Nephron progenitor cell (in vitro differentiated cells): Measurements from ENCODE around the gene RBMS1.
A peak's percentile ranks its signal among the peaks of the same experiment; 100 is the strongest.

Experiments used
- DNase-seq: peaks from one replicate; pipeline ENCODE4 v3.0.0; 2021
- H3K27ac Mint-ChIP-seq: 2 replicates; pipeline ENCODE4 v1.8.0; 2021; ENCODE audit warnings: mild to moderate bottlenecking, moderate library complexity, mixed read lengths
- H3K27me3 Mint-ChIP-seq: 2 replicates; pipeline ENCODE4 v1.8.0; 2021; ENCODE audit warnings: mild to moderate bottlenecking, low read depth, mixed read lengths; ENCODE audit not compliant: poor library complexity
- H3K36me3 Mint-ChIP-seq: 2 replicates; pipeline ENCODE4 v1.8.0; 2021; ENCODE audit warnings: low read depth, mixed read lengths
- H3K4me1 Mint-ChIP-seq: 2 replicates; pipeline ENCODE4 v1.8.0; 2021; ENCODE audit warnings: mixed read lengths
- H3K4me3 Mint-ChIP-seq: 2 replicates; pipeline ENCODE4 v1.8.0; 2021; ENCODE audit warnings: mild to moderate bottlenecking, moderate library complexity, mixed read lengths
- H3K9me3 Mint-ChIP-seq: 2 replicates; pipeline ENCODE4 v1.8.0; 2021; ENCODE audit warnings: mild to moderate bottlenecking, moderate library complexity, mixed read lengths
- CTCF ChIP-seq: fragments of 200-600 bp; sonication (generic); IDR thresholded peaks from 2 replicates; pipeline ENCODE4 v1.5.0; 2021; ENCODE audit warnings: antibody characterized with exemption

RBMS1 gene

GRCh38 chr2:160269803-160270570 lies 223.6 kb downstream of the RBMS1 start:
- H3K9me3 Mint-ChIP-seq: no peaks in the 10 kb centered on the region
- peak; percentile 82 for DNase-seq
- H3K36me3 Mint-ChIP-seq: peaks cover 29% of the 10 kb centered on the region
- H3K4me3 Mint-ChIP-seq: peak overlapping the region; percentile 82
- TF ChIP-seq CTCF: peak; percentile 47
- H3K27me3 Mint-ChIP-seq: peaks cover 2% of the 10 kb centered on the region
- H3K27ac Mint-ChIP-seq: peak overlapping the region; percentile 98
- H3K4me1 Mint-ChIP-seq: peaks cover 70% of the 10 kb centered on the region

- peaks cover 70% of the 10 kb centered on the region for H3K4me1 Mint-ChIP-seq
- peak overlapping the region; percentile 98 for H3K27ac Mint-ChIP-seq
- peak overlapping the region; percentile 82 for H3K4me3 Mint-ChIP-seq
- DNase-seq: peak; percentile 5
- TF ChIP-seq CTCF: no peak
- peaks cover 25% of the 10 kb centered on the region for H3K36me3 Mint-ChIP-seq
- H3K27me3 Mint-ChIP-seq: peaks cover 3% of the 10 kb centered on the region
- no peaks in the 10 kb centered on the region for H3K9me3 Mint-ChIP-seq
Observed at GRCh38 chr2:160269365-160269764, 224.2 kb downstream of the RBMS1 start.

GRCh38 chr2:160268151-160268781 lies 225.3 kb downstream of the RBMS1 start:
- peaks cover 68% of the 10 kb centered on the region for H3K4me1 Mint-ChIP-seq
- H3K27ac Mint-ChIP-seq: peak overlapping the region; percentile 34
- H3K9me3 Mint-ChIP-seq: no peaks in the 10 kb centered on the region
- H3K4me3 Mint-ChIP-seq: no peak overlapping the region
- no peak for TF ChIP-seq CTCF
- peaks cover 19% of the 10 kb centered on the region for H3K36me3 Mint-ChIP-seq
- DNase-seq: no peak
- H3K27me3 Mint-ChIP-seq: peaks cover 3% of the 10 kb centered on the region

GRCh38 chr2:160267692-160268091 lies 225.9 kb downstream of the RBMS1 start:
- no peak for TF ChIP-seq CTCF
- no peak for DNase-seq
- H3K4me3 Mint-ChIP-seq: no peak overlapping the region
- no peaks in the 10 kb centered on the region for H3K9me3 Mint-ChIP-seq
- H3K27me3 Mint-ChIP-seq: peaks cover 3% of the 10 kb centered on the region
- H3K4me1 Mint-ChIP-seq: peaks cover 64% of the 10 kb centered on the region
- H3K36me3 Mint-ChIP-seq: peaks cover 13% of the 10 kb centered on the region
- no peak overlapping the region for H3K27ac Mint-ChIP-seq

GRCh38 chr2:160267022-160267421 lies 226.6 kb downstream of the RBMS1 start:
- Mint-ChIP-seq H3K4me1 (peaks cover 57% of the 10 kb centered on the region), H3K4me3 (no peak overlapping the region), H3K27me3 (peaks cover 3% of the 10 kb centered on the region), H3K9me3 (no peaks in the 10 kb centered on the region), H3K36me3 (peaks cover 7% of the 10 kb centered on the region), H3K27ac (no peak overlapping the region)
- DNase-seq: no peak
- no peak for TF ChIP-seq CTCF
